BJ (cell line): ENCODE results near the gene DGLUCY. TPM values are rescaled to one million over a fixed set of nuclear protein-coding genes. Genes with fewer than 3 reads are reported as not detected.
"Not testable (repeated sequence)": the region's sequence is repeated elsewhere in the genome, so short reads cannot be mapped to it uniquely, and the experiment has no call there.

Experiments
- CTCF ChIA-PET: fragments of 350-600 bp; formaldehyde crosslinking; extraction: SDS; loops from one replicate; lab custom pipeline; 2021; ENCODE audit warnings: antibody characterized with exemption, inconsistent platforms; lab: Yijun Ruan, JAX
- POLR2A ChIA-PET: fragments of 300-600 bp; sonication (Branson Sonifier 250); formaldehyde crosslinking; extraction: SDS; loops from one replicate; lab custom pipeline; 2021; ENCODE audit warnings: antibody characterized with exemption; lab: Charles Lee
- DNase-seq: peaks from one replicate; pipeline ENCODE4 v3.0.0-alpha.2; 2011; ENCODE audit warnings: low read depth
- H3K27me3 ChIP-seq: 2 replicates; pipeline ENCODE4 v1.6.0; 2011; ENCODE audit warnings: low read length; ENCODE audit not compliant: control insufficient read depth, insufficient read depth
- H3K36me3 ChIP-seq: 2 replicates; pipeline ENCODE4 v1.5.1; 2011; ENCODE audit warnings: low read length; ENCODE audit not compliant: control insufficient read depth, insufficient read depth
- H3K4me3 ChIP-seq: 2 replicates; pipeline ENCODE4 v1.5.1; 2011; ENCODE audit warnings: low read depth, mild to moderate bottlenecking, control low read depth, low read length
- CTCF ChIP-seq: IDR thresholded peaks from 2 replicates; pipeline ENCODE4 v1.5.1; 2011; ENCODE audit warnings: low read depth, mild to moderate bottlenecking, control low read depth, inconsistent platforms, low read length, moderate library complexity; ENCODE audit not compliant: insufficient read depth
- polyA plus RNA-seq: library from polyadenylated mRNA; depleted of rRNA; stranded (reverse); fragments of >200 nt; gene quantifications from 2 replicates; pipeline ENCODE4 v1.2.3, GENCODE V29; 2011

The DGLUCY gene
- polyA plus RNA-seq, 1 experiment: 18.9 TPM

- H3K27me3 ChIP-seq: peaks cover 6% of the 10 kb centered on the region
- no peak for TF ChIP-seq CTCF
- no peaks in the 10 kb centered on the region for H3K36me3 ChIP-seq
- DNase-seq: no peak
- ChIA-PET CTCF (interaction anchor here (0.6 kb wide), 1 partner anchor 75 kb away, joined by 3 read pairs; no protein-coding TSS in a partner anchor), POLR2A (no interaction called here)
- no peak overlapping the region for H3K4me3 ChIP-seq
Observed at GRCh38 chr14:91261115-91261514, 147.2 kb downstream of the DGLUCY start.

GRCh38 chr14:91261986-91262549, 148.2 kb downstream of the DGLUCY start:
- ChIA-PET CTCF (no interaction called here), POLR2A (no interaction called here)
- DNase-seq: no peak
- Histone ChIP-seq H3K4me3 (no peak overlapping the region), H3K36me3 (no peaks in the 10 kb centered on the region), H3K27me3 (peaks cover 6% of the 10 kb centered on the region)
- TF ChIP-seq CTCF: no peak

GRCh38 chr14:91263329-91263728, 149.5 kb downstream of the DGLUCY start:
- POLR2A ChIA-PET: no interaction called here
- no peaks in the 10 kb centered on the region for H3K36me3 ChIP-seq
- no peak for TF ChIP-seq CTCF
- H3K27me3 ChIP-seq: peaks cover 4% of the 10 kb centered on the region
- CTCF ChIA-PET: no interaction called here
- H3K4me3 ChIP-seq: no peak overlapping the region
- no peak for DNase-seq

GRCh38 chr14:91264151-91265150, 150.6 kb downstream of the DGLUCY start:
- peak overlapping the region; percentile 29 for H3K4me3 ChIP-seq
- no peak for TF ChIP-seq CTCF
- no peaks in the 10 kb centered on the region for H3K36me3 ChIP-seq
- no peak for DNase-seq
- CTCF ChIA-PET: interaction anchor here (1.0 to 1.4 kb wide), 2 partner anchors 8 to 19 kb away, joined by 4 to 5 read pairs; no protein-coding TSS in a partner anchor
- POLR2A ChIA-PET: no interaction called here
- H3K27me3 ChIP-seq: peaks cover 4% of the 10 kb centered on the region

GRCh38 chr14:91265404-91265803, 151.5 kb downstream of the DGLUCY start:
- Histone ChIP-seq H3K4me3 (no peak overlapping the region), H3K36me3 (no peaks in the 10 kb centered on the region), H3K27me3 (peaks cover 4% of the 10 kb centered on the region)
- no peak for TF ChIP-seq CTCF
- POLR2A ChIA-PET: no interaction called here
- no peak for DNase-seq
- CTCF ChIA-PET: interaction anchor here (0.7 kb wide), 1 partner anchor 88 kb away, joined by 3 read pairs; no protein-coding TSS in a partner anchor

- DNase-seq, H3K36me3 ChIP-seq, H3K27me3 ChIP-seq, H3K4me3 ChIP-seq: not testable (repeated sequence)
- ChIA-PET CTCF (interaction anchor here (1.8 kb wide), 1 partner anchor 135 kb away, joined by 3 read pairs; no protein-coding TSS in a partner anchor), POLR2A (interaction anchor here (0.5 kb wide), 1 partner anchor 803 kb away, joined by 10 read pairs; no protein-coding TSS in a partner anchor)
Observed at GRCh38 chr14:91266276-91266675, 152.4 kb downstream of the DGLUCY start.
